Liver (tissue), 9 donors: ENCODE results near the gene PIANP. TPM values are rescaled to one million over a fixed set of nuclear protein-coding genes. Genes with fewer than 3 reads are reported as not detected.

ENCODE experiments used
- DNase-seq: peaks from one replicate; pipeline ENCODE4 v3.0.0-alpha.2; 2017; ENCODE audit warnings: low spot score
- H3K27ac ChIP-seq, 2 donors: one replicate each; pipeline ENCODE4 v1.7.0; 2013; ENCODE audit warnings: inconsistent platforms in 2 of 2, low read length in 2 of 2, control low read depth in 1 of 2, low read depth in 1 of 2, mild to moderate bottlenecking in 1 of 2
- H3K27me3 ChIP-seq, 4 donors: one replicate each; pipeline versions ENCODE4 v1.6.1 to v1.7.0; 2013; ENCODE audit warnings: low read length in 3 of 4, inconsistent platforms in 1 of 4, mild to moderate bottlenecking in 1 of 4, moderate library complexity in 1 of 4; ENCODE audit not compliant: control insufficient read depth in 4 of 4, insufficient read depth in 4 of 4
- H3K36me3 ChIP-seq, 4 donors: one replicate each; pipeline versions ENCODE4 v1.6.1 to v1.7.0; 2013; ENCODE audit warnings: low read length in 3 of 4, mild to moderate bottlenecking in 3 of 4, low read depth in 1 of 4, moderate library complexity in 1 of 4; ENCODE audit not compliant: control insufficient read depth in 4 of 4, insufficient read depth in 3 of 4
- H3K4me1 ChIP-seq, 4 donors: one replicate each; pipeline versions ENCODE4 v1.6.1 to v1.7.0; 2013; ENCODE audit warnings: low read length in 3 of 4, mild to moderate bottlenecking in 3 of 4, moderate library complexity in 1 of 4; ENCODE audit not compliant: control insufficient read depth in 4 of 4, insufficient read depth in 4 of 4
- H3K4me3 ChIP-seq, 3 donors: one replicate each; pipeline versions ENCODE4 v1.6.1 to v1.7.0; 2013; ENCODE audit warnings: low read length in 3 of 3, control low read depth in 1 of 3, low read depth in 1 of 3, mild to moderate bottlenecking in 1 of 3
- H3K9ac ChIP-seq, 2 donors: one replicate each; pipeline ENCODE4 v1.7.0; 2013; ENCODE audit warnings: low read length in 2 of 2, mild to moderate bottlenecking in 2 of 2, moderate library complexity in 2 of 2, control low read depth in 1 of 2, low read depth in 1 of 2
- H3K9me3 ChIP-seq, 4 donors: one replicate each; pipeline versions ENCODE4 v1.6.1 to v1.7.0; 2013; ENCODE audit warnings: low read length in 3 of 4; ENCODE audit not compliant: control insufficient read depth in 4 of 4
- CTCF ChIP-seq: fragments of 150-350 bp; IDR thresholded peaks from 2 replicates; pipeline ENCODE4 v1.5.1; 2017; ENCODE audit warnings: improper control_type of control experiment, low read depth, low read length; ENCODE audit not compliant: missing input control
- GABPA ChIP-seq, 2 donors: IDR thresholded peaks in 1 of 2; conservative IDR thresholded peaks in 1 of 2; 2 replicates each; pipeline ENCODE4 v1.6.1; 2016; ENCODE audit warnings: antibody characterized with exemption in 2 of 2, mild to moderate bottlenecking in 1 of 2, moderate library complexity in 1 of 2
- HNF4A ChIP-seq, 2 donors: conservative IDR thresholded peaks; 2 replicates each; pipeline ENCODE4 v1.6.1; 2016; ENCODE audit warnings: antibody characterized with exemption in 2 of 2, mild to moderate bottlenecking in 2 of 2
- HNF4G ChIP-seq: IDR thresholded peaks from 2 replicates; pipeline ENCODE4 v1.6.1; 2016; ENCODE audit warnings: antibody characterized with exemption
- MAX ChIP-seq: IDR thresholded peaks from 2 replicates; pipeline ENCODE4 v1.6.1; 2016; ENCODE audit warnings: antibody characterized with exemption
- NR2F2 ChIP-seq: IDR thresholded peaks from 2 replicates; pipeline ENCODE4 v1.6.1; 2016; ENCODE audit warnings: antibody characterized with exemption
- RAD21 ChIP-seq, 2 donors: IDR thresholded peaks; 2 replicates each; pipeline ENCODE4 v1.6.1; 2016; ENCODE audit warnings: antibody characterized with exemption in 2 of 2, mild to moderate bottlenecking in 2 of 2
- SP1 ChIP-seq: IDR thresholded peaks from 2 replicates; pipeline ENCODE4 v1.6.1; 2018; ENCODE audit warnings: antibody characterized with exemption, mild to moderate bottlenecking
- YY1 ChIP-seq: IDR thresholded peaks from 2 replicates; pipeline ENCODE4 v1.6.1; 2016; ENCODE audit warnings: antibody characterized with exemption, mild to moderate bottlenecking
- WGBS: extraction: QIAGEN DNeasy Blood & Tissue Kit; methylation state at CpG from one replicate; pipeline ENCODE4 v1.1.7; 2013; 5-methylcytosine and 5-hydroxymethylcytosine counted together
- polyA plus RNA-seq, 2 donors: library from polyadenylated mRNA; stranded (reverse) in 1 of 2; unstranded in 1 of 2; fragments of 200-250 nt in 1 of 2; fragments of >200 nt in 1 of 2; fragmentation: Nextera tagmentation in 1 of 2; extraction: Ambion mirVana in 1 of 2; gene quantifications; one replicate each; pipeline versions ENCODE4 v1.2.1 to v1.2.3, GENCODE V29; 2013 to 2015
- total RNA-seq, 2 donors: library from RNA; depleted of rRNA; stranded (reverse); fragments of >200 nt; gene quantifications; one replicate each; pipeline ENCODE4 v1.2.3, GENCODE V29; 2014
- TF ChIP-seq, protein P1 (sequence below): IDR thresholded peaks from 2 replicates; pipeline ENCODE4 v1.6.1; 2016; ENCODE audit warnings: antibody characterized with exemption
- TF ChIP-seq, protein P2 (sequence below): IDR thresholded peaks from 2 replicates; pipeline ENCODE4 v1.6.1; 2016; ENCODE audit warnings: antibody characterized with exemption, mild to moderate bottlenecking
- donor health status: healthy.
- donor health status: healthy.
- donor health status: healthy.
- donor health status: healthy.
- donor health status: healthy.

PIANP gene
- total and polyA plus RNA-seq, 4 donors = 0.03 TPM; not detected in 3

GRCh38 chr12:6688543-6688998 is 12.0 kb downstream of the PIANP start:
- 2% methylated on average over 13 of the region's 13 CpGs for WGBS
- no peaks in the 10 kb centered on the region for H3K27me3 ChIP-seq
- H3K27ac ChIP-seq = peak overlapping the region; percentile 97
- DNase-seq = peak; percentile 76
- peaks cover 1 to 6% (median 4%) of the 10 kb centered on the region in 4 donors for H3K36me3 ChIP-seq
- H3K9ac ChIP-seq = peak overlapping the region; percentile 34 to 73
- TF ChIP-seq GABPA (IDR thresholded peaks at IDR 0.05 in 1 of 2, conservative IDR thresholded peaks at IDR 0.05 in 1 of 2) (peak in 1 of 2 donors; percentile 54), SP1 (no peak)
- peak overlapping the region; percentile 78 to 99 (median 97) for H3K4me3 ChIP-seq
- H3K4me1 ChIP-seq = peaks cover 4 to 28% (median 24%) of the 10 kb centered on the region in 4 donors
- no peaks in the 10 kb centered on the region for H3K9me3 ChIP-seq

DNA sequence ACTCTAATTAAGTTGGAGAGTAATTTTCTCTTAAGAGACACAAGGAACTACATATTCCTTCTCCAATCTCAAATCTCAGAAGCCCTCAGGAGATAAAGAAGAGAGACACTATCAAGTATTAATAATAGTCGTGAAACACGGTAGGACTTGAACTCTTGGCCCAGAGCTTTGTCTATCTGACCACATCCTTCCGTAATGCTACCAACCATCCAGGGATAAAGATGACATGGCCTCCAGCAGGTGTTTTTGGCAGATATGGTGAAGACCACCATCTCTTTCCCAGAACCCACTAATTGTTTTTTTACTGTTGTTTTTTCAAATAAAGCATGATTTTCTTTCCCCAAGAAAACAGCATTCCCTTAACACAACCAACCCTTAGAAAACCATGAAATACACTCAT is 14.8 kb downstream of the PIANP start:
- Histone ChIP-seq H3K9me3 (no peaks in the 10 kb centered on the region), H3K9ac (no peak overlapping the region), H3K27ac (no peak overlapping the region), H3K27me3 (no peaks in the 10 kb centered on the region), H3K4me3 (no peak overlapping the region), H3K36me3 (peaks cover 1 to 12% (median 8%) of the 10 kb centered on the region in 4 donors), H3K4me1 (peaks cover 4 to 28% (median 24%) of the 10 kb centered on the region in 4 donors)
- 84% methylated on average over 3 of the region's 3 CpGs for WGBS
- no peak for TF ChIP-seq MAX
- DNase-seq = no peak

- Histone ChIP-seq H3K27ac (no peak overlapping the region), H3K36me3 (peaks cover 1 to 20% (median 9%) of the 10 kb centered on the region in 4 donors), H3K27me3 (no peaks in the 10 kb centered on the region), H3K9me3 (no peaks in the 10 kb centered on the region), H3K4me3 (no peak overlapping the region), H3K9ac (no peak overlapping the region), H3K4me1 (peaks cover 4 to 21% (median 15%) of the 10 kb centered on the region in 4 donors)
- TF ChIP-seq HNF4A (conservative IDR thresholded peaks at IDR 0.05) = no peak
- peak; percentile 27 for TF ChIP-seq CTCF
- TF ChIP-seq RAD21 (IDR thresholded peaks at IDR 0.05) = peak; percentile 44 to 66
- no peak for TF ChIP-seq SP1
- no peak for DNase-seq
- WGBS = 75% methylated on average over 6 of the region's 6 CpGs
These were observed 16.0 kb downstream of the PIANP start for GRCh38 chr12:6684609-6685008.

GRCh38 chr12:6676962-6677361 is 23.7 kb downstream of the PIANP start:
- Histone ChIP-seq H3K4me1 (no peaks in the 10 kb centered on the region), H3K27ac (no peak overlapping the region), H3K9ac (no peak overlapping the region), H3K4me3 (no peak overlapping the region), H3K36me3 (peaks cover 20 to 81% (median 55%) of the 10 kb centered on the region in 4 donors), H3K27me3 (no peaks in the 10 kb centered on the region), H3K9me3 (no peaks in the 10 kb centered on the region)
- DNase-seq = no peak
- WGBS = 92% methylated on average over 5 of the region's 5 CpGs
- TF ChIP-seq HNF4A (conservative IDR thresholded peaks at IDR 0.05) = no peak
- TF ChIP-seq GABPA (IDR thresholded peaks at IDR 0.05 in 1 of 2, conservative IDR thresholded peaks at IDR 0.05 in 1 of 2) = no peak
- TF ChIP-seq SP1 = no peak
- no peak for TF ChIP-seq RAD21 (IDR thresholded peaks at IDR 0.05)
- TF ChIP-seq, protein P1, sequence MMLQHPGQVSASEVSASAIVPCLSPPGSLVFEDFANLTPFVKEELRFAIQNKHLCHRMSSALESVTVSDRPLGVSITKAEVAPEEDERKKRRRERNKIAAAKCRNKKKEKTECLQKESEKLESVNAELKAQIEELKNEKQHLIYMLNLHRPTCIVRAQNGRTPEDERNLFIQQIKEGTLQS = no peak
- TF ChIP-seq NR2F2 = no peak
- no peak for TF ChIP-seq YY1
- no peak for TF ChIP-seq HNF4G
- TF ChIP-seq, protein P2, sequence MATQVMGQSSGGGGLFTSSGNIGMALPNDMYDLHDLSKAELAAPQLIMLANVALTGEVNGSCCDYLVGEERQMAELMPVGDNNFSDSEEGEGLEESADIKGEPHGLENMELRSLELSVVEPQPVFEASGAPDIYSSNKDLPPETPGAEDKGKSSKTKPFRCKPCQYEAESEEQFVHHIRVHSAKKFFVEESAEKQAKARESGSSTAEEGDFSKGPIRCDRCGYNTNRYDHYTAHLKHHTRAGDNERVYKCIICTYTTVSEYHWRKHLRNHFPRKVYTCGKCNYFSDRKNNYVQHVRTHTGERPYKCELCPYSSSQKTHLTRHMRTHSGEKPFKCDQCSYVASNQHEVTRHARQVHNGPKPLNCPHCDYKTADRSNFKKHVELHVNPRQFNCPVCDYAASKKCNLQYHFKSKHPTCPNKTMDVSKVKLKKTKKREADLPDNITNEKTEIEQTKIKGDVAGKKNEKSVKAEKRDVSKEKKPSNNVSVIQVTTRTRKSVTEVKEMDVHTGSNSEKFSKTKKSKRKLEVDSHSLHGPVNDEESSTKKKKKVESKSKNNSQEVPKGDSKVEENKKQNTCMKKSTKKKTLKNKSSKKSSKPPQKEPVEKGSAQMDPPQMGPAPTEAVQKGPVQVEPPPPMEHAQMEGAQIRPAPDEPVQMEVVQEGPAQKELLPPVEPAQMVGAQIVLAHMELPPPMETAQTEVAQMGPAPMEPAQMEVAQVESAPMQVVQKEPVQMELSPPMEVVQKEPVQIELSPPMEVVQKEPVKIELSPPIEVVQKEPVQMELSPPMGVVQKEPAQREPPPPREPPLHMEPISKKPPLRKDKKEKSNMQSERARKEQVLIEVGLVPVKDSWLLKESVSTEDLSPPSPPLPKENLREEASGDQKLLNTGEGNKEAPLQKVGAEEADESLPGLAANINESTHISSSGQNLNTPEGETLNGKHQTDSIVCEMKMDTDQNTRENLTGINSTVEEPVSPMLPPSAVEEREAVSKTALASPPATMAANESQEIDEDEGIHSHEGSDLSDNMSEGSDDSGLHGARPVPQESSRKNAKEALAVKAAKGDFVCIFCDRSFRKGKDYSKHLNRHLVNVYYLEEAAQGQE = no peak
- TF ChIP-seq CTCF = no peak
- TF ChIP-seq MAX = no peak
